ENCODE results near the gene ZNF521. TPM values are rescaled to one million over a fixed set of nuclear protein-coding genes. Genes with fewer than 3 reads are reported as not detected.
"Not testable (repeated sequence)": the region's sequence is repeated elsewhere in the genome, so short reads cannot be mapped to it uniquely, and the experiment has no call there.

Gene ZNF521
- total RNA-seq, 1 experiment from 2014 or later, result 20.3 TPM

GRCh38 chr18:25274926-25275325, 77.0 kb downstream of the ZNF521 start:
- H3K4me1 ChIP-seq, result peaks cover 3% of the 10 kb centered on the region; the same call in 1 of the 2 replicates
- no peak overlapping the region for H3K4me3 ChIP-seq
- H3K27me3 ChIP-seq, result no peaks in the 10 kb centered on the region

DNA sequence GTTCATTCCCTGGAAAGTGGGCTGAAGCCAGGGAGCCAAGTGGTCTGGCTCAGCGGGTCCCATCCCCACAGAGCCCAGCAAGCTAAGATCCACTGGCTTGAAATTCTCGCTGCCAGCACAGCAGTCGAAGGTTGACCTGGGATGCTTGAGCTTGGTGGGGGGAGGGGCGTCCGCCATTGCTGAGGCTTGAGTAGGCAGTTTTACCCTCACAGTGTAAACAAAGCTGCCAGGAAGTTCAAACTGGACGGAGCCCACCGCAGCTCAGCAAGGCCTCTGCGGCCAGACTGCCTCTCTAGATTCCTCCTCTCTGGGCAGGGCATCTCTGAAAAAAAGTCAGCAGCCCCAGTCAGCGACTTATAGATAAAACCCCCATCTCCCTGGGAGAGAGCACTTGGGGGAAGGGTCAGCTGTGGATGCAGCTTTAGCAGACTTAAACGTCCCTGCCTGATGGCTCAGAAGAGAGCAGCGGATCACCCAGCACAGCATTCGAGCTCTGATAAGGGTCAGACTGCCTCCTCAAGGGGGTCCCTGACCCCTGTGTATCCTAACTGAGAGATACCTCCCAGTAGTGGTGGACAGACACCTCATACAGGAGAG, 84.9 kb downstream of the ZNF521 start:
- not testable (repeated sequence) for H3K27ac ChIP-seq; H3K4me3 ChIP-seq; H3K9me3 ChIP-seq (replicated peaks); H3K27me3 ChIP-seq; H3K36me3 ChIP-seq; DNase-seq; H3K4me1 ChIP-seq

More at GRCh38 chr18:25274926-25275325, 77.0 kb downstream of the ZNF521 start:
- no peak for DNase-seq
- Histone ChIP-seq H3K36me3 (no peaks in the 10 kb centered on the region), H3K27ac (no peak overlapping the region), H3K9me3 (replicated peaks) (no peaks in the 10 kb centered on the region)

DNA sequence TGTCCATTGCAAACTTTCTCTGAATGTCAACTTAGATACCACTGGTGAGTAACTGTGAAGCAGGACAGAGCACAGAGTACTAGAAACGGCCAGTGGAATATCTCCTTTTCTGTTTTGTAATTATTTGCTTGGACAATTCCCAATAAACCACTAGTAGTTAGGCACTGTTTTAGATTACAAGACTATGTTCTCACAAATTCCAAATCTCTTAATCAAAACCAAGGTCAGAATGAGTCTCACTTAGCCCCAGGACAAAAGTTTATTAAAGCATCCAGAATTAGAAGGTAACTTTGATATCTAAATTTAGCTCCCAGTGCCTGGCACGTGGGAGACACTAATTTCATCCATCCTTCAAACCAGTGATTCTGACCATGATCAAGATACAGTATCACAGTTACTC, 89.0 kb downstream of the ZNF521 start:
- no peaks in the 10 kb centered on the region for H3K9me3 ChIP-seq (replicated peaks)
- H3K36me3 ChIP-seq, result no peaks in the 10 kb centered on the region
- no peak overlapping the region for H3K27ac ChIP-seq
- no peak overlapping the region for H3K4me3 ChIP-seq
- no peaks in the 10 kb centered on the region for H3K27me3 ChIP-seq
- no peaks in the 10 kb centered on the region for H3K4me1 ChIP-seq
- DNase-seq, result no peak

GRCh38 chr18:25261768-25262167, 90.2 kb downstream of the ZNF521 start:
- no peak for DNase-seq
- H3K27me3 ChIP-seq, result no peaks in the 10 kb centered on the region
- no peaks in the 10 kb centered on the region for H3K9me3 ChIP-seq (replicated peaks)
- H3K4me1 ChIP-seq, result no peaks in the 10 kb centered on the region
- no peaks in the 10 kb centered on the region for H3K36me3 ChIP-seq
- H3K4me3 ChIP-seq, result no peak overlapping the region
- no peak overlapping the region for H3K27ac ChIP-seq

DNA sequence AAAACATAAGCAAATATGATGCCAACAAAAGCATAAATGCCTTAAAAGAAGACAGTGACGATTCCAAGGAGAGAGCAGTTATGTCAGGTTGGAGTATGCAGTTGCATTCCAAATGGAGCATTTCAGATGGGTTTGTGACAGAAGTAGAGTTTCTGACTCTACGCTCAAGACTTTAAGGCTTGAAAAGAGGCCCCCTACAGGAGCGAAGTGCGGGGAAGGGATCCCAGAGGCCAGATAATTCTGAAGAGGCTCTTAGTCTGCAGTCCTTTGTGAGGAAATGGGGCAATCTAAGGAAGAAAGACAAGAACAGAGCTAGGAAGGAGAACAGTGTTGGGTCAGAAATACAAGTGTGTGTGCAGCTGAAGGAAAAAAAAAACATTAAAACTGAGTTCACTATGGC, 95.5 kb downstream of the ZNF521 start:
- no peak for DNase-seq
- no peak overlapping the region for H3K27ac ChIP-seq
- no peaks in the 10 kb centered on the region for H3K9me3 ChIP-seq (replicated peaks)
- no peaks in the 10 kb centered on the region for H3K36me3 ChIP-seq
- no peaks in the 10 kb centered on the region for H3K4me1 ChIP-seq
- no peak overlapping the region for H3K4me3 ChIP-seq
- H3K27me3 ChIP-seq, result no peaks in the 10 kb centered on the region

GRCh38 chr18:25253779-25254178, 98.2 kb downstream of the ZNF521 start:
- Histone ChIP-seq H3K27ac (no peak overlapping the region), H3K4me1 (no peaks in the 10 kb centered on the region), H3K27me3 (no peaks in the 10 kb centered on the region), H3K4me3 (no peak overlapping the region), H3K9me3 (replicated peaks) (no peaks in the 10 kb centered on the region), H3K36me3 (no peaks in the 10 kb centered on the region)
- DNase-seq, result no peak

- Histone ChIP-seq H3K27me3 (no peaks in the 10 kb centered on the region), H3K27ac (no peak overlapping the region)
- no peak for DNase-seq
These were observed 98.8 kb downstream of the ZNF521 start for GRCh38 chr18:25253136-25253535.

DNA sequence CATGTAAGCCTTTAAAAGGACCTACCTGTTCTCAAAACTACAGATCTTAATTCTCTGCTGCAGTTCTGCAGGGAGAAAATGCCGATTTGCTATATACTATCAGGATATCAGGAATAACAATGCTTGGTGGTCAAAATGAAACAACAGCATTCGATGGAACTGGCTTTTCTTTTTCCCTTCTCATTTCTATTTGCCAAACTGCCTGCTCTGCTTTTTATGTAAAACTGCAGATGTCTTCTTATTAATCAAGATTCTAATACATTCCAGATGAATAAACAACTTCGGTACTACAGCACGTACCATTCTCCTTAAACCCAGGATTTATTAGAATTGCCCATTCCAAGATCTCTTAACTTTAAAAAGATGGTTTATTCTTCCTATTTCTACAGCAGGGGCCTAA, 100.9 kb downstream of the ZNF521 start:
- no peak for DNase-seq
- H3K36me3 ChIP-seq, result no peaks in the 10 kb centered on the region
- no peaks in the 10 kb centered on the region for H3K9me3 ChIP-seq (replicated peaks)
- H3K4me3 ChIP-seq, result no peak overlapping the region
- H3K4me1 ChIP-seq, result no peaks in the 10 kb centered on the region
- H3K27me3 ChIP-seq, result no peaks in the 10 kb centered on the region
- no peak overlapping the region for H3K27ac ChIP-seq

More at GRCh38 chr18:25253136-25253535, 98.8 kb downstream of the ZNF521 start:
- Histone ChIP-seq H3K4me1 (no peaks in the 10 kb centered on the region), H3K36me3 (no peaks in the 10 kb centered on the region), H3K4me3 (no peak overlapping the region), H3K9me3 (replicated peaks) (no peaks in the 10 kb centered on the region)

DNA sequence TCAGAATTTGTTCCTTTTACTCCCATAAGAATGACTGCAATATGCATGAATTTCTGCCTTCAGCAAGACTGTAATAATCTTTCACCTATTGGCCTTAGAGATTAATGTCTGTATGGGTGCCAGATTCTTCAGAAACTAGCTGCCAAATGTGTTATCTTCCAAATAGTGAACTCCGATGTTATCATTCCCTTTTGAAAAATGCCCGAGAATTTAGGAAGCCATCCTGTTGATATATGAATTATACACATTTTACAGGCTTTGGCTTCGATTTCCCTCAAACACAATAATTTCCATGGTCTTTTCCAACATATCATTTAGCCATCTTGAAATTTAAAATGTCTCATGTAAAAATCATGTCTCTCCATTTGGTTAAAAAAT, 101.5 kb downstream of the ZNF521 start:
- no peak overlapping the region for H3K4me3 ChIP-seq
- H3K4me1 ChIP-seq, result no peaks in the 10 kb centered on the region
- no peaks in the 10 kb centered on the region for H3K36me3 ChIP-seq
- no peak overlapping the region for H3K27ac ChIP-seq
- no peak for DNase-seq
- no peaks in the 10 kb centered on the region for H3K27me3 ChIP-seq
- no peaks in the 10 kb centered on the region for H3K9me3 ChIP-seq (replicated peaks)

- H3K4me3 ChIP-seq, result no peak overlapping the region
- no peaks in the 10 kb centered on the region for H3K36me3 ChIP-seq
- H3K27me3 ChIP-seq, result no peaks in the 10 kb centered on the region
- H3K27ac ChIP-seq, result no peak overlapping the region
- no peaks in the 10 kb centered on the region for H3K9me3 ChIP-seq (replicated peaks)
- no peak for DNase-seq
- no peaks in the 10 kb centered on the region for H3K4me1 ChIP-seq
These were observed 103.2 kb downstream of the ZNF521 start for GRCh38 chr18:25248755-25249154.

DNA sequence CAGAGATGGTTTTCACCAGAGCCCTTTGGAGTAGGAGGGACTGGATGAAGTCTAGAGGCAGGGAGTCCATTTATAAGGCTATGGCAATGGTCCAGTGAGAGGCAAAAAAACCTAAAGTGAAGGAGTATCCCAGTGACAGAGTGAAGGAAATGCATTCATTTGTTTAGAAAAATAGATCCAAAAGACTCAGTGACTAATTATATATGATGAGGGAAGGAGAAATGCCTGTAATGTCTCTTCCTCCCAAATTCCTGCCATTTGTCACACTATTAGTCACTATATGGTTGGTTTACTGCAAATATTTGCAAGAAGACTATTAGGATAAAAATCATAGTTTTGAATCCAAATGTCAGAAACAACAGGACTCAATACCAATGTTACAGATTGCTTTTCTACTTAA, 104.2 kb downstream of the ZNF521 start:
- Histone ChIP-seq H3K4me1 (no peaks in the 10 kb centered on the region), H3K27ac (no peak overlapping the region), H3K36me3 (no peaks in the 10 kb centered on the region), H3K4me3 (no peak overlapping the region), H3K27me3 (no peaks in the 10 kb centered on the region), H3K9me3 (replicated peaks) (no peaks in the 10 kb centered on the region)
- DNase-seq, result no peak

GRCh38 chr18:25244924-25245698, 106.9 kb downstream of the ZNF521 start:
- DNase-seq, result no peak
- Histone ChIP-seq H3K36me3 (no peaks in the 10 kb centered on the region), H3K27ac (no peak overlapping the region), H3K4me3 (no peak overlapping the region), H3K9me3 (replicated peaks) (no peaks in the 10 kb centered on the region), H3K27me3 (no peaks in the 10 kb centered on the region), H3K4me1 (no peaks in the 10 kb centered on the region)

GRCh38 chr18:25244170-25244569, 107.8 kb downstream of the ZNF521 start:
- no peaks in the 10 kb centered on the region for H3K4me1 ChIP-seq

DNA sequence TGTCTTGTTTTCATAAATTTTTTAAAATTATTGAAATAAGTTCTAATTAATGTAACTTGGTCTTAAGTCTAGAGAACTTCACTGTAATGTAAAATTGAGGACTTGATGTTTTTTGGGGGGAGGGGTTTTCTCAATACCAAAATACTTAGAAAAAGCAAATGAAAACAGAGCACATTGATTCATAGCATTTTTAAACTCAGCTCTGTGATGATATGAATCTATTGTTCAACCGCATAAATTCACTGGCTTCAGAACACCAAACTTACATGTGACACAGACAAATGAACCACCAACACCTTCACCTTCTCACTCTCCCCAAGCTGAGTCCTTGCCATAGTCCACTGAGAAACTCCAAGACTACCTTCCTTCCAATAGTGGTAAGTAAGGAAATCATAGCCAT, 108.2 kb downstream of the ZNF521 start:
- H3K4me3 ChIP-seq, result no peak overlapping the region
- H3K27ac ChIP-seq, result no peak overlapping the region
- DNase-seq, result no peak
- no peaks in the 10 kb centered on the region for H3K4me1 ChIP-seq
- H3K9me3 ChIP-seq (replicated peaks), result no peaks in the 10 kb centered on the region
- H3K27me3 ChIP-seq, result no peaks in the 10 kb centered on the region
- H3K36me3 ChIP-seq, result no peaks in the 10 kb centered on the region

More at GRCh38 chr18:25244170-25244569, 107.8 kb downstream of the ZNF521 start:
- Histone ChIP-seq H3K4me3 (no peak overlapping the region), H3K36me3 (no peaks in the 10 kb centered on the region), H3K27ac (no peak overlapping the region), H3K9me3 (replicated peaks) (no peaks in the 10 kb centered on the region), H3K27me3 (no peaks in the 10 kb centered on the region)
- DNase-seq, result no peak

GRCh38 chr18:25243257-25243656, 108.7 kb downstream of the ZNF521 start:
- Histone ChIP-seq H3K9me3 (replicated peaks) (no peaks in the 10 kb centered on the region), H3K4me1 (no peaks in the 10 kb centered on the region), H3K27me3 (no peaks in the 10 kb centered on the region), H3K27ac (no peak overlapping the region), H3K36me3 (no peaks in the 10 kb centered on the region), H3K4me3 (no peak overlapping the region)
- no peak for DNase-seq

DNA sequence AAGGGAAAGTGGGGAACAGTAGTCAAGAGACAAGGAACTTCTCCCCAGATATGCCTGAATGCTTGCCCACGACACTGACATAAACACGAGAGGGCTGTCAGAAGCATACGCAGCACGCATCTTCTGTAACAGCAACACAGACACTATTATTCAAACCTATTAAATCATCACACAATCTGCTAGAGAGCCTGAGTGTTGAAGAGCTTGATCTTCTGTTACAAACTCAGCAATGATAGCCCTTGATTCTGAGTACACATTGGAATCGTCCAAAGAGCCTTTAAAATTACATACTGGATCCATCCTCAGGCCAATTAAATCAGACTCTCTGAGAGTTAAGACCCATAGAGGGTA, 111.6 kb downstream of the ZNF521 start:
- H3K9me3 ChIP-seq (replicated peaks), result no peaks in the 10 kb centered on the region
- no peaks in the 10 kb centered on the region for H3K36me3 ChIP-seq
- H3K4me3 ChIP-seq, result no peak overlapping the region
- H3K4me1 ChIP-seq, result no peaks in the 10 kb centered on the region
- no peaks in the 10 kb centered on the region for H3K27me3 ChIP-seq
- no peak overlapping the region for H3K27ac ChIP-seq
- DNase-seq, result no peak

All from SJCRH30 (cell line).